ENCODE measurements around the gene TRIM9.

The TRIM9 gene

GRCh38 chr14:51080645-51081044 is 14.3 kb downstream of the TRIM9 start:
- TF ChIP-seq, protein P1, sequence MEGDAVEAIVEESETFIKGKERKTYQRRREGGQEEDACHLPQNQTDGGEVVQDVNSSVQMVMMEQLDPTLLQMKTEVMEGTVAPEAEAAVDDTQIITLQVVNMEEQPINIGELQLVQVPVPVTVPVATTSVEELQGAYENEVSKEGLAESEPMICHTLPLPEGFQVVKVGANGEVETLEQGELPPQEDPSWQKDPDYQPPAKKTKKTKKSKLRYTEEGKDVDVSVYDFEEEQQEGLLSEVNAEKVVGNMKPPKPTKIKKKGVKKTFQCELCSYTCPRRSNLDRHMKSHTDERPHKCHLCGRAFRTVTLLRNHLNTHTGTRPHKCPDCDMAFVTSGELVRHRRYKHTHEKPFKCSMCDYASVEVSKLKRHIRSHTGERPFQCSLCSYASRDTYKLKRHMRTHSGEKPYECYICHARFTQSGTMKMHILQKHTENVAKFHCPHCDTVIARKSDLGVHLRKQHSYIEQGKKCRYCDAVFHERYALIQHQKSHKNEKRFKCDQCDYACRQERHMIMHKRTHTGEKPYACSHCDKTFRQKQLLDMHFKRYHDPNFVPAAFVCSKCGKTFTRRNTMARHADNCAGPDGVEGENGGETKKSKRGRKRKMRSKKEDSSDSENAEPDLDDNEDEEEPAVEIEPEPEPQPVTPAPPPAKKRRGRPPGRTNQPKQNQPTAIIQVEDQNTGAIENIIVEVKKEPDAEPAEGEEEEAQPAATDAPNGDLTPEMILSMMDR (IDR thresholded peaks at IDR 0.05): no peak

GRCh38 chr14:51079489-51079888 is 15.4 kb downstream of the TRIM9 start:
- TF ChIP-seq, protein P1 (IDR thresholded peaks at IDR 0.05): no peak

- TF ChIP-seq, protein P1 (IDR thresholded peaks at IDR 0.05): no peak
Measured at GRCh38 chr14:51079085-51079484, 15.8 kb downstream of the TRIM9 start.

DNA sequence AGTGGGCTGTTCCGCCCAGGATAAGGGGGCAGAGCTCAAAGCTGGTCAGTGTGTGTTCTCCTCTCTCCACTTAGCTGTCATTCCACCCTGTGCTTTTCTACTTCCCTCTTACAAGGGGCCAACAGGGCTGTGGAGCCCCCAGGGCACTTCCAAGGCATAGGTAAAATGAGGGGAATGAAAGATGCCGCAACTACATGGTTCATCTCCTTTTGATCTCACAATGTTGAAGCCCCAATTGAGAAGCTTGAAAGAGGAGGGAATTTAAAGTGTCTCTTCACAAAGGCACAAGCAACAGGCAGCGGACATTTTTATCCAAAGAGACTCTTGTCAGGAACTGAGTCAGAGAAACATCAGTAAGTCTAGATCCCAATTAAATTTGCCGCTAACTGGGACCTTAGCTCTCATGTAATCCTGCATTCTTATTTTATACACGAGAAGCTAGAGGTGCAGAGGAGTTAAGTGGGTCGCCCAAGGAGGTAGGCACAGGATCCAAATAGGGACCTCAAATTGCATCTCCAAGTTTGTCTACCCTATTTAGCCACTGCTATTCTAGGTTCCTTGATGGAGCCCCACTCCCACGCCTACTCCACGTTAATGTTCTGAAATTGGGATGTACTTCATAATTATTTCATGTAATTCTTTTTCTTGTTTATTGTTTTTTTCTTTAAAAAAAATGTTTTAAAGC is 20.1 kb downstream of the TRIM9 start:
- TF ChIP-seq, protein P1 (IDR thresholded peaks at IDR 0.05): no peak

- TF ChIP-seq, protein P1 (IDR thresholded peaks at IDR 0.05): no peak
Measured at GRCh38 chr14:51073731-51074130, 21.2 kb downstream of the TRIM9 start.

DNA sequence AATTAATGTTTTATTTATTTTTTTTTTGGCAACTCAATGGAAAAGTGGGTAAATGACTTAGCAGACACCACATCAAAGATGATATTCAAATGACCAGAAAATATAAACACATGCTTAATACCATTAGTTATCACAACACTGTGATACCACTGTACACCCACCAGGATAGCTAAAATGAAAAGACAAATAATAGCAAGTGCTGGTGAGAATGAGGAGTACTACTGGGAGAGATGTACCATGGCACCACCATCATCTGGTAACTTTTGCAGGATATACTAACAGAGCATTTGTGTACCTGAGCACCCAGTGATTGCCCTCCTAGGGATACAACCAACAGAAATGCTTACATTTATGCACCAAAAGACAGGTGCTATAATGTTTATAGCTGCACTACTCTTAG is 21.9 kb downstream of the TRIM9 start:
- TF ChIP-seq, protein P1 (IDR thresholded peaks at IDR 0.05): no peak

DNA sequence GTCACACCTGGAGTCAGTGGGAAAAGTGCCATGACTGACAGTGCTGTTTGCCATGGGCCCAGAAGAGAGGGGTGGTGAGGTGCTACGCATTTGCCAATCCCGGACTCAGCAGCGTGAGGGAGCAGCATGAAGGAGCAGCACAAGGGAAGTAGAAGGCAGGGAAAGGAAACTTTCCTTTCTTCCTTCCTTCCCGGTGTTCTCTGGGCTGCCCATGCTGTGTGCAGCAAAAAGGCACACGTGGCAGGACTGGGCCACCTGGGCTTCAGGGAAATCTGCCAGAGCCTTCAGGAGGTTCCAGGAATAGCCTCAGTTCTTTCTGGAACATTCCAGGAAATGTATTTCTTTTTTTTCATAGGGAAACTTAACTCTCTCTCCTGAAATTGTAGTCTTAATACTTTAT is 23.0 kb downstream of the TRIM9 start:
- TF ChIP-seq, protein P1 (IDR thresholded peaks at IDR 0.05): no peak

DNA sequence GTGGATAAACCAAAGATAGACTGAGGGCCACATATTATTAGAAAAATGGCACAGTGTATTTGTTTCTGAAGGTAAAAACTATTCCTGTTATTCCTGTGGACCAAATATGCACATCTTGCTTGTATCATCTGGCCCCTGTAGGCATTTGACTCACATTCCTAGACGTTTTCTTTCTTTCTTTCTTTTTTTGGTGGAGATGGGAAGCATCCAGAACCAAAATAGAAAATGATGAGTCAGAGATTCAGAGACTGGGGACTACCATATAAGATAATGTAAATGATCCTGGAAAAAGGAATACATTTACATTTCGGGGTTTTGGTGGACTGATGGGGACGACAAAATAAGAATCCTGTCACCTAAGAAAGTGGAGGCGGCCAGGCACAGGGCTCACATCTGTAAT is 24.2 kb downstream of the TRIM9 start:
- TF ChIP-seq, protein P1 (IDR thresholded peaks at IDR 0.05): no peak

All from LNCAP (cell line).